Measurements from ENCODE around the gene GADD45A. TPM values are rescaled to one million over a fixed set of nuclear protein-coding genes. Genes with fewer than 3 reads are reported as not detected.

GADD45A gene, protein sequence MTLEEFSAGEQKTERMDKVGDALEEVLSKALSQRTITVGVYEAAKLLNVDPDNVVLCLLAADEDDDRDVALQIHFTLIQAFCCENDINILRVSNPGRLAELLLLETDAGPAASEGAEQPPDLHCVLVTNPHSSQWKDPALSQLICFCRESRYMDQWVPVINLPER
- 10 to 100 TPM; 80.3 to 93.2 (median 83.8) TPM for total RNA-seq (2021; fragmentation: NEBNext Ultra II Directional; extraction: Animal tissue kit (Norgen Biotek cat#: 25700))
- long read RNA-seq, transcript GADD45A-202 (4 exons, 1,496 nt), result major isoform, 31 of 49 reads
- long read RNA-seq, partial matches to known transcripts, result 14 of 49 reads
- long read RNA-seq, other reads (novel, unspliced or antisense), result 3 of 49 reads

DNA sequence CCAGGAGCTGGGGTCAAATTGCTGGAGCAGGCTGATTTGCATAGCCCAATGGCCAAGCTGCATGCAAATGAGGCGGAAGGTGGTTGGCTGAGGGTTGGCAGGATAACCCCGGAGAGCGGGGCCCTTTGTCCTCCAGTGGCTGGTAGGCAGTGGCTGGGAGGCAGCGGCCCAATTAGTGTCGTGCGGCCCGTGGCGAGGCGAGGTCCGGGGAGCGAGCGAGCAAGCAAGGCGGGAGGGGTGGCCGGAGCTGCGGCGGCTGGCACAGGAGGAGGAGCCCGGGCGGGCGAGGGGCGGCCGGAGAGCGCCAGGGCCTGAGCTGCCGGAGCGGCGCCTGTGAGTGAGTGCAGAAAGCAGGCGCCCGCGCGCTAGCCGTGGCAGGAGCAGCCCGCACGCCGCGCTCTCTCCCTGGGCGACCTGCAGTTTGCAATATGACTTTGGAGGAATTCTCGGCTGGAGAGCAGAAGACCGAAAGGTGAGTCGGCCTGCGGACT is at the start of gene GADD45A:
Gene GADD45A, plus strand, starts transcription at position 135 of the 491 bp plus-strand sequence. Its CDS starts 294 bp downstream, at position 429.
- DNase-seq, result peak; percentile 100
- Mint-ChIP-seq H3K36me3 (ENCODE audit: low read depth) (peaks cover 35% of the 10 kb centered on the region), H3K27ac (peak within 1 kb of the TSS; percentile 83), H3K4me1 (ENCODE audit: low read depth) (peaks cover 60% of the 10 kb centered on the region), H3K9me3 (no peaks in the 10 kb centered on the region), H3K4me3 (peak within 1 kb of the TSS; percentile 87), H3K27me3 (ENCODE audit: insufficient read depth) (peaks cover 8% of the 10 kb centered on the region)
- TF ChIP-seq, protein P1, sequence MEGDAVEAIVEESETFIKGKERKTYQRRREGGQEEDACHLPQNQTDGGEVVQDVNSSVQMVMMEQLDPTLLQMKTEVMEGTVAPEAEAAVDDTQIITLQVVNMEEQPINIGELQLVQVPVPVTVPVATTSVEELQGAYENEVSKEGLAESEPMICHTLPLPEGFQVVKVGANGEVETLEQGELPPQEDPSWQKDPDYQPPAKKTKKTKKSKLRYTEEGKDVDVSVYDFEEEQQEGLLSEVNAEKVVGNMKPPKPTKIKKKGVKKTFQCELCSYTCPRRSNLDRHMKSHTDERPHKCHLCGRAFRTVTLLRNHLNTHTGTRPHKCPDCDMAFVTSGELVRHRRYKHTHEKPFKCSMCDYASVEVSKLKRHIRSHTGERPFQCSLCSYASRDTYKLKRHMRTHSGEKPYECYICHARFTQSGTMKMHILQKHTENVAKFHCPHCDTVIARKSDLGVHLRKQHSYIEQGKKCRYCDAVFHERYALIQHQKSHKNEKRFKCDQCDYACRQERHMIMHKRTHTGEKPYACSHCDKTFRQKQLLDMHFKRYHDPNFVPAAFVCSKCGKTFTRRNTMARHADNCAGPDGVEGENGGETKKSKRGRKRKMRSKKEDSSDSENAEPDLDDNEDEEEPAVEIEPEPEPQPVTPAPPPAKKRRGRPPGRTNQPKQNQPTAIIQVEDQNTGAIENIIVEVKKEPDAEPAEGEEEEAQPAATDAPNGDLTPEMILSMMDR (IDR thresholded peaks at IDR 0.05), result no peak

DNA sequence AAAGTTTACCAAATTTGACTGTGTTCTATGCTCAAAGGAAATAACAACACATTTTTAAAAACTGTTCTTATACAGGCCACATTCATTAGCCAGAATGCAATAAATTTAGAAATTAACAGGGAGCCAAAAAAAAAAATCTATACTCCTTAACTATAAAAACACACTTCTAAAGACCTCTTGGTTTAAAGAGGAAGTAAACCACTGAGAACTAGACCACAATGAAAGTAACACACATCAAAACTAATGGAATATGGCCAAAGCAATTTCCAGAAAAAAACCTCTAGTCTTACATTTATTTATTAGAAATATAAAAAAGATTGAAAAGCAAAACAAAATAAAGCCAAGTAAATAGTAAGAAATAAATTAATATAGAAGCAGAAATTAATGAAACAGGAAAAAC is 48.9 kb upstream of the GADD45A start:
- no peak overlapping the region for H3K4me3 Mint-ChIP-seq
- DNase-seq, result no peak
- TF ChIP-seq, protein P1 (IDR thresholded peaks at IDR 0.05), result no peak
- no peak overlapping the region for H3K27ac Mint-ChIP-seq
- no peaks in the 10 kb centered on the region for H3K36me3 Mint-ChIP-seq (ENCODE audit: low read depth)
- H3K27me3 Mint-ChIP-seq (ENCODE audit: insufficient read depth), result peaks cover 2% of the 10 kb centered on the region; the same call in 1 of the 2 replicates
- peaks cover 8% of the 10 kb centered on the region; the same call in 1 of the 2 replicates for H3K4me1 Mint-ChIP-seq (ENCODE audit: low read depth)
- no peaks in the 10 kb centered on the region; the same call in 1 of the 2 replicates for H3K9me3 Mint-ChIP-seq

DNA sequence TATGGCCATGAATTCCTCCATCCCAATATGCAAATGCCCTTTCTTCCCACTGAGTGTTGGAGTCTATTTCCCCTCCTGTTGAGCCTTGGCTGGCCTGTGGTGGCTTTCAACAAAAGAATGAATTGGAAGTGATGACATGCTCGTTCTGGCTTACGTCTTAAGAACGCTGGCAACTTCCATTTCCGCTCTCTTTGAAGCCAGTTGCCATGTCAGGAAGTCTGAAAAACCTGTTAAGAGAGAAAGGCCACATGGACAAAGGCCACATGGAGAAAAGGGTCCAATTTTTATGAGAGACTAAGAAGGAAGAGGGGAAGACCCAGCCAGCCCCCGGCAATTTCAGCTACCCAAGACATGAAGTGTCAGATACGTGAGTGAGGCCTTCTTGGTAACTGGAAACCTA is 45.6 kb upstream of the GADD45A start:
- no peaks in the 10 kb centered on the region; the same call in 1 of the 2 replicates for H3K9me3 Mint-ChIP-seq
- no peak for DNase-seq
- H3K36me3 Mint-ChIP-seq (ENCODE audit: low read depth), result no peaks in the 10 kb centered on the region
- no peak overlapping the region for H3K27ac Mint-ChIP-seq
- H3K27me3 Mint-ChIP-seq (ENCODE audit: insufficient read depth), result peaks cover 2% of the 10 kb centered on the region; the same call in 1 of the 2 replicates
- H3K4me1 Mint-ChIP-seq (ENCODE audit: low read depth), result peaks cover 8% of the 10 kb centered on the region
- no peak overlapping the region for H3K4me3 Mint-ChIP-seq
- TF ChIP-seq, protein P1 (IDR thresholded peaks at IDR 0.05), result no peak

DNA sequence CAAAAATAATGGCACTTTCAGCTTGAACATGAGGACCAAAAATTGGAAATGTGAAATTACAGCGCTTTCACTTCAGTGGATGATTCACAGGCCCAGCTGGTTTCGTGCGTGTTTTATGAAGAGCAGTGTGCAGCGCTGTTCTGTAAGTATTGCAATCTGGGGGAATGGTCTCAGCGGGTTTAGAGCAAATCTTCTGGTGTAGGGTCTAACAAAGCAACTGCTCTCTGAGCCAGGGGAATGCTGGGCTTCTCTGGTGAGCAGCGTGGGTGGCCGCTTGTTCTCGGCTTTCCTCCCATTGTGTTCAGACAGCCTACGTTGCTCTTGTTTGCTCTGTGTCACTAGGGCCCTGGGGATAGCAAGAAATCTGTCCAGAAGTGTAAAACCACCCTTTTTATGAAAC is 42.4 kb upstream of the GADD45A start:
- no peak for DNase-seq
- Mint-ChIP-seq H3K36me3 (ENCODE audit: low read depth) (no peaks in the 10 kb centered on the region), H3K4me1 (ENCODE audit: low read depth) (no peaks in the 10 kb centered on the region; the same call in 1 of the 2 replicates), H3K27me3 (ENCODE audit: insufficient read depth) (no peaks in the 10 kb centered on the region), H3K27ac (no peak overlapping the region), H3K4me3 (peak overlapping the region; percentile 13; the same call in 1 of the 2 replicates), H3K9me3 (no peaks in the 10 kb centered on the region)
- TF ChIP-seq, protein P1 (IDR thresholded peaks at IDR 0.05), result no peak

DNA sequence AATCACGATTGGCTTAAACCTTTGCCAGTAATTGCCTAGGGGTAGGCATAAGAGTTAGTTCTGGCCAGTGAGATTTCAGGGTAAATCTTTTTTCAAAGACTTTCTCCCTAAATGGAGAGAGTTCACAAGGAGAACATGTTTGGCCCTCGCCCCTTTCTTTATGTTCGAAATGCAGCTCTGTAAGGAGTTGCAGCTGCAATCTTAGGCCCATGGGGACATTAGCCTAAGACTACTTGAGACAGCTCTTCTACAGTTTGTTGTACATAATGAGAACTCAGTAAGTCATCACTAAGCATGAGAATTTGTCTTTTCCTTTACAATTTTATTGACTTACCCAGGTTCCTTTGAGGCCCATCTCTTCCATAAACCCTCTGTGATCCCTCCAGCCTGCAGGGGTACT is 40.4 kb upstream of the GADD45A start:
- TF ChIP-seq, protein P1 (IDR thresholded peaks at IDR 0.05), result no peak
- H3K27ac Mint-ChIP-seq, result no peak overlapping the region
- no peak for DNase-seq
- no peak overlapping the region for H3K4me3 Mint-ChIP-seq
- H3K4me1 Mint-ChIP-seq (ENCODE audit: low read depth), result no peaks in the 10 kb centered on the region; the same call in 1 of the 2 replicates
- H3K9me3 Mint-ChIP-seq, result no peaks in the 10 kb centered on the region
- no peaks in the 10 kb centered on the region for H3K36me3 Mint-ChIP-seq (ENCODE audit: low read depth)
- no peaks in the 10 kb centered on the region for H3K27me3 Mint-ChIP-seq (ENCODE audit: insufficient read depth)
